HG03460 (cell line): ENCODE results near the gene ACOT9.
"Not testable (repeated sequence)": the region's sequence is repeated elsewhere in the genome, so short reads cannot be mapped to it uniquely, and the experiment has no call there.

Experiments used
- ATAC-seq: cut with Tn5 transposase; IDR thresholded peaks from one replicate; pipeline ENCODE4 v1.9.1; 2021; ENCODE audit not compliant: unreplicated experiment

Gene ACOT9, protein sequence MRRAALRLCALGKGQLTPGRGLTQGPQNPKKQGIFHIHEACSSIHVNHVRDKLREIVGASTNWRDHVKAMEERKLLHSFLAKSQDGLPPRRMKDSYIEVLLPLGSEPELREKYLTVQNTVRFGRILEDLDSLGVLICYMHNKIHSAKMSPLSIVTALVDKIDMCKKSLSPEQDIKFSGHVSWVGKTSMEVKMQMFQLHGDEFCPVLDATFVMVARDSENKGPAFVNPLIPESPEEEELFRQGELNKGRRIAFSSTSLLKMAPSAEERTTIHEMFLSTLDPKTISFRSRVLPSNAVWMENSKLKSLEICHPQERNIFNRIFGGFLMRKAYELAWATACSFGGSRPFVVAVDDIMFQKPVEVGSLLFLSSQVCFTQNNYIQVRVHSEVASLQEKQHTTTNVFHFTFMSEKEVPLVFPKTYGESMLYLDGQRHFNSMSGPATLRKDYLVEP

DNA sequence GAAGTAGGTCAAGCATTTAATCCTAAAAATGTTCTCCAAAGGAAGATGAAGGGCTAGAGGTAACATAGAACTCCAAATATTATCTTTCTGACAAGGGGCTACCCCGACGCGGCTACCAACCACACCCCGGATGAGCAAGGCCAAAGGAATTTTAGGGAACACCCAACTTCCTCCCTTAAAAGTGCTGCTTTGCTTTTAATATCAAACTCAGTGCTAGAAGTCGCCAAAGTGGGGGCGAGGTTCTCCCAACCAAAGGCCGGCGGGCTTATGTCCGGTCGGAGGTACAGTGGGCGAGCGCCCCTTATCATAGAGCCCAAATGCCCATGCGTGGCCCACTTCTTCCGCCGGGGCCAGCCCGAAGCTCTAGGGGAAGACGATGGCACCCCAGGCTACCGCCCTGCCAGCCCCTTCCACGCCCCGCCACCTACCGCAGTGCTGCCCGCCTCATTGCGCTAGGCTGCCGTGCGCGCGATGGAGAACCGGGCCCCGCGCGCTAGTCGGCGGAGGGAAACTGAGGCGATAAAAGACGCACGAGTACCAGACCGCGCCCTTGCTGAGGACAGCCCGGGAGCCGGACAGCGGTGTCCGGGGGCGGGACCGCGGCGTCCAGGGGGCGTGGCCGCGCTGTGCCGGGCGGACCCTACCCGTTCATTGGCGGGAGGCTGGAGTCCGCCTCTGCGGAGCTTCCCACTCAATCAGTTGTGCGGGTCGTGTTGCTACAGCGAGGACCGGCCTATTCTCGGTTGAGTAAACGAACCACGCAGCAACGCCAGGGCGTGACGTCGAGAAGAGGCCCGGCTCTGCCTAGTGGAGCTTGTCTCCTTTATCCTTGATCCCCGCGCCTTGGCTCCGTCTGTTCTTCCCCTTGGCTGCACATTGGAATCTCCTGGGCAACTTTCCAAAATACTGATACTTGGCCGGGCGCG lies at the start of gene ACOT9:
TSS of gene ACOT9 (minus strand) at position 580 of the 926 bp plus-strand sequence. CDS start at position 448, 132 bp downstream.
- ATAC-seq, result peak; percentile 96

DNA sequence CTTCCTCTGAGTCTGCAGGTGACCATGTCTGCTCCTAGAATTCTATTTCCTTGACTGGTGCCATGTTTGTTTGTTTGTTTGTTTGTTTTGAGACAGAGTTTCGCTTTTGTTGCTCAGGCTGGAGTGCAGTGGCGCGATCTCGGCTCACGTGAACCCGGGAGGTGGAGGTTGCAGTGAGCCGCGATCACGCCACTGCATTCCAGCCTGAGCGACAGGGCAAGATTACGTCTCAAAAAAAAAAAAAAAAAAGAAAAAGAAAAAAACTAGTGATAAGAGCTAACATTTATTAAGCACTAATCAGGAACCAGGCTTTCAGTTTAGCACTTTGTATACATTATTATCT lies 47.0 kb upstream of the ACOT9 start:
- no peak for ATAC-seq

- ATAC-seq, result no peak
These were observed 46.5 kb upstream of the ACOT9 start for GRCh38 chrX:23789386-23790154.

GRCh38 chrX:23788946-23789345 lies 45.9 kb upstream of the ACOT9 start:
- no peak for ATAC-seq

DNA sequence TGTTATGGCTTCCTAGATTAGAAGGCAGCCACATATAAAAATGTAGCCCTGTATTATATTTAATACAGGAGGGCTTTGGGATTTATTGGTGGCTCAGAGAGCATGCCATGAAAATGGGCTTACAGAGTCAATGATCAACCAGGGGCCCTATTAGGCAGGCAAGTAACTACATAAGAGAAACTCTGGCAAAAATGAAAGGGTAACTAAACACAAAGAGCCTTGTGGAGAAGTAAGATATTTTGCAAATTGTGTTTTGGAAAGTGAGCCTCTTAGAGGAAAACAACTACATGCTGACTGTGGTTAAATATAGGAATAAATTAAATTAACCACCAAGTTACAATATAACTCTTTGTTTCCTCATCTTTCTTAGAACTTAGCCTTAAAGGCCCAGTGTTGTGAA lies 45.4 kb upstream of the ACOT9 start:
- ATAC-seq, result peak; percentile 53

DNA sequence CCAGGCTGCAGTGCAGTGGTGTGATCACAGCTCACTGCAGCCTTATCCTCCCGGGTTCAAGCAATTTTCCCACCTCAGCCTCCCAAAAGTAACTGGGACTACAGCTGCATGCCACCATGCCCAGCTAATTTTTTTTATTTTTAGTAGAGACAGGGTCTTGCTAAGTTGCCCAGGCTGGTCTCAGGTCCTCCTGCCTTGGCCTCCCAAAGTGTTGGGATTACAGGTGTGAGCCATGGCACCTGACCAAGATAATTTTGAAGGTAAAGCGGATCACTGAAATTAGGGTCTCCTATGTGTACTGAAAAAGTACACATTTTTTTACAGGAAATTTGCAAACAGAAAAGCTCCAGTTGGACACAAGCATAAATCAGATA lies 44.7 kb upstream of the ACOT9 start:
- no peak for ATAC-seq

GRCh38 chrX:23786268-23786815 lies 43.3 kb upstream of the ACOT9 start:
- ATAC-seq, result no peak

DNA sequence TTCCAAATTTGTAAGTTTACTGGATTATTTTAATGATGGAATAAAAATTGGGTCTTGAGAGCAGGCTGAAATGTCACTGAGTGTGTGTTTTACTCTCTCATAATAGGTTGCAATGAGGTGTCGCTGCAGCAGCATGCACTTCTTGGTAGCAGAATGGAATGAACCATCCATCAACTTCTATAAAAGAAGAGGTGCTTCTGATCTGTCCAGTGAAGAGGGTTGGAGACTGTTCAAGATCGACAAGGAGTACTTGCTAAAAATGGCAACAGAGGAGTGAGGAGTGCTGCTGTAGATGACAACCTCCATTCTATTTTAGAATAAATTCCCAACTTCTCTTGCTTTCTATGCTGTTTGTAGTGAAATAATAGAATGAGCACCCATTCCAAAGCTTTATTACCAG lies 42.5 kb upstream of the ACOT9 start:
- ATAC-seq, result no peak

DNA sequence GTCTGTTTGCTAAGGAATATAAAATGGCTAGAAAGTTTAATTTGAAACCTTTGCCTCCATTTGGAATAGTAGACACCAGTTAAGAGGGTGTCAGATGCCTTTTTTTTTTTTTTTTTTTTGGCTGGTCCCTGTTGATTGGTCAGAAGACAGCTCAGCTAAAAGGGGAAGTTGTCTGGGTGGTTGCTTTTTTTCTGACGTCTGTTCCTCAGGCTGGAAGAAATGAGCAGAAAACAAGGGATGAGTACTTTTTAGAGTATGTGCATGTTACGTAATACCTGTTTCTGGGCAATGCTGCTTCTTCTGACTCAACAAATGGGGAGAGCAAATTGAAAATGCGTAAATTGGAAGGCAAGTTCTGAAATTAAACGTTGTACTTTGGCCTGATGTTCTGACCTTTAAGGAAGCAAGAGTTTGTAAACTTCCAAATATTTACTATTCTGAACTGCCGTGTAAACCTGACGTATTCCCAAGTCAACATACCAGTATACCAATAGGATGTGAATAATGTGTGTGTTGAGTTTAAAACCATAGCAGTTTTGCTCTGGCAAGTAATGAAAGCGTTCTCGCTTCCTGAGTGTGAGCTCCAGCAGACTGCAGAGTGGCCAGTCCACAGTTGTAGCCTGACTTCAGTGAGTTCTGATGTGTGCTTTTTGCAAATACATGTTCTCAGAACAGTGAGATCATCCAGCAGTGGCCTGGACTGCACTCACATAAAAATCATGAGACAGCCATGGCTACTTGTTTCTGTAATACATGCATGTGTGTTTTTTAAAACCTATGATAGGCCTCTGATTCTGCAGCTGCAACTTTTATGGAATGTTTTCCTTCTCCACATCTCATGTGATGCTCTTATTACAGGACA lies 41.6 kb upstream of the ACOT9 start:
- no peak for ATAC-seq

- no peak for ATAC-seq
These were observed 40.8 kb upstream of the ACOT9 start for GRCh38 chrX:23783589-23784469.

DNA sequence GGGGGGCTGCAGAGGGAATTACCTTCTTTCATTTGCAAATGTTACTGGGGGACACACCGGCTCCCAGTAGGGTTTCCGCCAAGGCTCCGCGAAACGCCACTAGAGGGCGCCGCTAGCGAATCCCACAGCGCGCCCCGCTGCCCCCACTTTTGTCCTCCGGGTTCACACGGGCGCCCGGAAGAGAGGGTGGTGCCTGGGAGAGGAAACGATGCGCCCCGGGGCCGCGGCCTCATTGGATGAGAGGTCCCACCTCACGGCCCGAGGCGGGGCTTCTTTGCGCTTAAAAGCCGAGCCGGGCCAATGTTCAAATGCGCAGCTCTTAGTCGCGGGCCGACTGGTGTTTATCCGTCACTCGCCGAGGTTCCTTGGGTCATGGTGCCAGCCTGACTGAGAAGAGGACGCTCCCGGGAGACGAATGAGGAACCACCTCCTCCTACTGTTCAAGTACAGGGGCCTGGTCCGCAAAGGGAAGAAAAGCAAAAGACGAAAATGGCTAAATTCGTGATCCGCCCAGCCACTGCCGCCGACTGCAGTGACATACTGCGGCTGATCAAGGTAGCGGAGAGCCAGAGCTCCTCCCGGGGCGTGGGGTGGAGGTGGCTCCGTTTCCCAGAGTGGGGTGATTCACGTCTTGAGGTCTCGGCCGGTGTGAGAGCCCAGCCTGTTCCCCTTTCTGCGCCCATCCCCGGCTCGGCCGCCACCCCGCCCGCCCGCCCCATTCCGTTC lies 40.0 kb upstream of the ACOT9 start, which contains the start of gene SAT1:
TSS of gene SAT1 (plus strand) at position 311 of the 726 bp plus-strand sequence. CDS start at position 490, 179 bp downstream.
- peak; percentile 81 for ATAC-seq

DNA sequence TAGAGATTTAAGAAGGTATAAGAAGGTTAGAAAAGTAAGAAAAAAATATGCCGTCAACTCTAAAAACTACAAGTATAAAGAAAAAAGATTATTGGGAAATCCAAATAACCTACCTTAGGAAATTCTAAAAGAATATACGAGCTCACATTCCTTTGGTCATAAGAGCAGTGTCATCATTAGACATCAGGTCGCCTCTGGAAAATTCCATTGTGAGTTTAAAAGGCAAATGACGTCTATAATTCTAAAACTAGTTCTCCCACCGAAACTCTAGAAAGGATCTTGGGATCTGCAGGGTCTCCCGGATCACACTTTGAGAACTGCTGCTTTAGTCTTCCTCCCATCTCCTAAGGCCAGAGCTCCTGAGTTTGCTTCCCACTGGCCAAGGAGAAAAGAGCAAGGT lies 39.4 kb upstream of the ACOT9 start:
- ATAC-seq, result no peak

GRCh38 chrX:23779025-23779424 lies 35.9 kb upstream of the ACOT9 start:
- ATAC-seq, result no peak

- ATAC-seq, result no peak
These were observed 33.3 kb upstream of the ACOT9 start for GRCh38 chrX:23776363-23776762.

DNA sequence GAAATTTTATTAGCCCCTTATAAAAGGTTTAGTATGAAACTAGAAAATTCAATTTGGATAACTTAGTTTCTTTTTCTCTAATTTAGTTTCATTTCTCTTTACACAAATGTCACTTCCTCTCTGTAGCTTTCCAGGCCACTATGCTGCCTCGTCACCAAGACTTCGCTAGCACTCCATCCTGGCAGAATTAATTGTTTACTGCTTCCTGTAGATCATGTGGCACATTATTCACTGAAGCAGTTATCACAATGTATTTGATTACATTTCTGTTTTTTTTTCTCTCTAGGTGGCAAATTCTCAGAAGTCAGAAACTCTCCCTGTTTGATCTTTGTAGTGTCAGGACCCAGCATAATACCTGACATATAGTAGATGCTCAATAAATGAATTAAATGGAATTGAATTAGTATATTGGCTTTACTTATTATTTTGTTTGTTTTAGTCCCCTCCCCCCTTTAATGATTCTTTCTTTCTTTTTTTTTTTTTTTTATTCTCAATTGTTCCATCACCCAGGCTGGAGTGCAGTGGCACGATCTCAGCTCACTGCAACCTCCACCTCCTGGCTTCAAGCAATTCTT lies 30.6 kb upstream of the ACOT9 start:
- ATAC-seq, result peak; percentile 85

- not testable (repeated sequence) for ATAC-seq
These were observed 28.0 kb upstream of the ACOT9 start for GRCh38 chrX:23771086-23771485.

GRCh38 chrX:23770142-23770541 lies 27.1 kb upstream of the ACOT9 start:
- no peak for ATAC-seq
